IPS-20b (cell line): ENCODE measurements around the gene CEMP1.

Source experiments
- H3K27ac ChIP-seq: one replicate; pipeline ENCODE4 v1.5.1; 2013; ENCODE audit warnings: low read length
- H3K27me3 ChIP-seq: 2 replicates; pipeline ENCODE4 v1.6.1; 2013; ENCODE audit warnings: mild to moderate bottlenecking, low read length, inconsistent platforms; ENCODE audit not compliant: insufficient read depth
- H3K36me3 ChIP-seq: 2 replicates; pipeline ENCODE4 v1.6.1; 2013; ENCODE audit warnings: low read depth, mild to moderate bottlenecking, inconsistent platforms, low read length, moderate library complexity; ENCODE audit not compliant: insufficient read depth
- H3K4me1 ChIP-seq: 2 replicates; pipeline ENCODE4 v1.6.1; 2013; ENCODE audit warnings: mild to moderate bottlenecking, control low read depth, inconsistent platforms, low read length, moderate library complexity; ENCODE audit not compliant: insufficient read depth
- H3K4me3 ChIP-seq: 2 replicates; pipeline ENCODE4 v1.5.1; 2013; ENCODE audit warnings: mild to moderate bottlenecking, low read length, inconsistent platforms
- H3K9ac ChIP-seq: 2 replicates; pipeline ENCODE4 v1.6.1; 2013; ENCODE audit warnings: low read depth, mild to moderate bottlenecking, inconsistent platforms, low read length, moderate library complexity
- H3K9me3 ChIP-seq: 2 replicates; pipeline ENCODE4 v1.6.1; 2013; ENCODE audit warnings: mild to moderate bottlenecking, low read depth, low read length, inconsistent platforms; ENCODE audit not compliant: insufficient read depth

The CEMP1 gene

DNA sequence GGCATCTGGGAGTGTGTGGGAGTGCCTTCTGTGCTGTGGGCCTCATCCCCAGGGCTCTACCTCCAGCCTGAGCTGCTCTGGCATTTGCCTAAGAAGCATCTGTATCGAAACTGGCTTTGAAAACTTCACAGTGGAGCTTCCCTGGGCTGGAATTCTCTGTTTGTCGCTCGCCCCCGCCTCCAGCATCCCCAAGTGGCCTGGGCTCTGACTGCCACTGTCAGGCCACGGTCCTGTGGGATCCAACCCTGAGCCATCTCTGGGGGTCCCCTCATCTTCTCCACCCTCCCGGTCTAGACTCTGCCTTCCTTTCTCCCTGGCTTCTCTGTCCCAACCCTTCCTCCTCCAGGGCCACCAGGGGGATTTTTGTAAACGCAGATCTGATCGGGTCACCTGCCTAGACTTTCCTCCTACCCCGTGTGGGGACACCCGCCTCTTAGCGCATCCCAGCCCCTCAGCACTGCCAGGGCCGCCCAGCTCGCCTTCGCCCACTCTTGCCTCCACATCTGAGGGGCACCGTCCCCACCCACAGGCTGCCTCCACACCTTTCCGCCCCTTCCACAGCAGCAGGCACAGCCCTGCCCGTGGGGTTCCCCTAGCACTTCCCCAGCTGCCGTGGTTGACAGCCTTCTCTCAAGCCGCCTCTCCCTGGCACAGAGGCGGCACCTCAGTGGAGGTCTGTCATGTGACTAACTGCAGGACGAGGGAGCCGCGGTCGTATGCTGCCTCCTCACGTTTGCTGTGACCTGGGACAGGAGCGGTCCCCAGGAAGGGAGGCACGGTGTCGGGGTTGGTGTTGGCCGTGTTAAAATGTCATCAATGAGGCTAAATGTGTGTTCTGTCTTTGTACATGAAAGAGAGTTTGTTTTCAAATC is 44.3 kb downstream of the CEMP1 start:
- Histone ChIP-seq H3K4me1 (no peaks in the 10 kb centered on the region), H3K27ac (no peak overlapping the region), H3K4me3 (no peak overlapping the region), H3K9me3 (no peaks in the 10 kb centered on the region), H3K36me3 (no peaks in the 10 kb centered on the region; the same call in 1 of the 2 replicates), H3K27me3 (no peaks in the 10 kb centered on the region), H3K9ac (no peak overlapping the region)

GRCh38 chr16:2485811-2486507 is 45.2 kb downstream of the CEMP1 start:
- H3K27me3 ChIP-seq = no peaks in the 10 kb centered on the region
- no peaks in the 10 kb centered on the region for H3K4me1 ChIP-seq
- no peaks in the 10 kb centered on the region; the same call in 1 of the 2 replicates for H3K36me3 ChIP-seq
- no peak overlapping the region for H3K27ac ChIP-seq
- no peak overlapping the region for H3K4me3 ChIP-seq
- H3K9ac ChIP-seq = no peak overlapping the region
- H3K9me3 ChIP-seq = no peaks in the 10 kb centered on the region

DNA sequence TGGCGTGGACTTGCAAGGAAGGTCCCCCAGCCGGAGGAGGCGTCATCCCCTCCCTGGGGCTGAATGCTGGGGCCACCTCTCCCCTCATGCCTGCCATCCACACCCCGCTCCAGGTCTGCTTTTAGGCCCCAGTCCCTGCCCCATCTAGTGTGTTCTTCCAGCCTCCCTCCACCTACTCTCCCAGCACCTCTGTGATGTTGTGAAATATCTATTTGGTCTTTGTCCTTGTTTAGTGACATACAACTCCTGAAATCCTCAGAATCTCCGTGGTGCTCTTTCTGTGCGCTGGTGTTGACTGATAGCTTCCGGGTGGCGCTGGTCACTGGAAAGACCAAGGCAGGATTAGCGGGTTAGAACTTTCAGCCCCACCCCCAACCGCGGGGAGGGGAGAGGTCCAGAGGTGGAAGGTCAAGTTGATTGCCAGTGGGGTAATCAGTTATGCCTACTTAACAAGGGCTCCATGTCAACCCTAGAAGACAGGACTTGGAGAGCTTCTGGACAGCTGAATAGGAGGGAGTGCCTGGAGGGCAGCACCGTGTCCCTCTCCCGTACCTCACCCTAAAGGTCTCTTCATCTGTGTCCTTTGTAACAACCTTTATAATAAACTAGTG is 46.2 kb downstream of the CEMP1 start:
- H3K9ac ChIP-seq = no peak overlapping the region
- H3K27me3 ChIP-seq = no peaks in the 10 kb centered on the region
- H3K4me1 ChIP-seq = no peaks in the 10 kb centered on the region
- no peak overlapping the region for H3K27ac ChIP-seq
- no peak overlapping the region for H3K4me3 ChIP-seq
- no peaks in the 10 kb centered on the region for H3K9me3 ChIP-seq
- H3K36me3 ChIP-seq = no peaks in the 10 kb centered on the region; the same call in 1 of the 2 replicates

DNA sequence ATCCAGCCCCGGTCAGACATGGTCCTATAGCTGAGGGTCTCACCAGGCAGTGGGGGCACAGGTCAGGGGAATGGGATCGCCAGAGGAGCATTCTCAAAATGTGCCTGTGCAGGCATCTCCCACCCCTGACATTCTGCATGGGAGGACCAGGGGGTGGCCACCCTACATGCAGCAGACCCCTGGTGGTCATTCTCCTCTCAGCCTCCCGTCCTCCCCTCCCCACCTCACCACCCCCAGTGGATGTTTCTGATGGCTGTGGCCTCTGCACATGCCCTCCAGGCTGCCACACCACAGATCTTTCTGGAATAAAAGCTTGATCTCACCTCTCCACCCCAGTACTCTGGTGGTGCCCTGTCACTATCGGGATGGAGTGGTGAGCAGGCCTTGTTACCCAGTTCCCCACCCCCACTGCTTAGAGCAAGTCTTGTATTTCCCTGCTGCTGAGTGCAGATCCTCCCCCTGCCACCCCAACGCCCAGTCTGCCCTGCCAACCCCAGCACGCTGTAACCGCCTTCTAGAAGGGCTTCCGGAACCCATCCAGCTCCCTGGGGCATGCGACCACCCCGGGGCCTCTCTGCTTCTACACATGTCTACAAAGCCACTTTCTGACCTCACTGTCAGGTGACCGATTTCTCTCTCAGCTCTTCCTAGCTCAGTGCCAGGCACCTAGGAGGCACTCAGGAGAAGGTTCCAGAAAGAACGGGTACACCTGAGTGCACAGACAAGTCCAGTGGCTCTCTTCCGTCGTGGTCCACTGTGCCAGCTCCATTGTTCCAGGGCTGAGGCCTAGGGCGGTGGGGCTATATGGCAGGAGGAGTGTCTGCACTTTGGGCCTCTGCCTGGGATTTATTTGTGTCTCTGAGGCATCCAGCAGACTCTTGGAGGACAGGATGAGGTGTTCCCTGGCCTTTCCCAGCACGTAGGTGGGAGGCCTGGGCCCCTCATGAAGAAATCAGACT is 47.0 kb downstream of the CEMP1 start:
- Histone ChIP-seq H3K36me3 (no peaks in the 10 kb centered on the region; the same call in 1 of the 2 replicates), H3K4me3 (no peak overlapping the region), H3K4me1 (no peaks in the 10 kb centered on the region), H3K27ac (no peak overlapping the region), H3K27me3 (no peaks in the 10 kb centered on the region), H3K9ac (no peak overlapping the region), H3K9me3 (no peaks in the 10 kb centered on the region)

DNA sequence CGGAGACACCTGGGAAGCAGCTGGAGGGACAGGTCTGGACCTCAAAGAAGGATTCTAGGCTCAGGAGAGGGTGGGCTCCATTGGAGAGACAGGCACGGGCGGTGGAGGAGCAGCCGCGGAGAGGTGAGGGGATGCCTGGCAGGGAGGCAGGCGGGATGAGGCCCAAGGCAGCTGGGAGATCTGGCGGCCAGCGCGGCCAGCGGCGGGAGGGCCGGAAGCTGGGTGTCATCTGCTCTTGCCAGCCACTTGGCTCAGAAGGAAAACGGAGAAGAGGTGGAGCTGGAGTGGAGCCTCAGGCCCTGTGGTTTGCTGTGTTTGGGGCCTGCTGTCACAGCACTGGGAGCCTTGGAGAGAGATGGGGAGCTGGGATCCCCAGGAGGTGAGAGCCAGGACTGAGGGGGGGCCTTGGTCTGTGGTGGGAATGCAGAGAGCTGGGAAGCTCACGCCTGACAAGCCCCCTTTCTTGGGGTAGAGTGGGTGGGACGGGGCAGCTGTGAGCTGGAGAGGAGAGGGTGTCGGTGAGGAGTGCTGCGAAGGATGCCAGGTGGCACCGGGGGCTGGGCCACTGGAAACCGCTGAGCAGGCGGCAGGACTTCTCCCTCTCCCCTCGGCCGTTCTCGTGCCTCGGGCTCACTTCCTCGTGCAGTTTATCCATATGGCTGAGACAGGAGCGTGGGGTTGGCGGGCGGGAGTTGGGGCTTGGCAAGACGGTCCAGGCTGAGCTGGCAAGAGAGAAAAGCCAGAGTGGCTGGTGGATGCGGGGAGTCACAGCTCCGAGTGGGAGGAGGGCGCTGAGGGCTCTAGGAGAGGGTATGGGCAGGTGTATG is 48.3 kb downstream of the CEMP1 start:
- Histone ChIP-seq H3K27ac (no peak overlapping the region), H3K9ac (no peak overlapping the region), H3K9me3 (no peaks in the 10 kb centered on the region), H3K27me3 (no peaks in the 10 kb centered on the region), H3K4me1 (no peaks in the 10 kb centered on the region), H3K4me3 (no peak overlapping the region), H3K36me3 (no peaks in the 10 kb centered on the region; the same call in 1 of the 2 replicates)

DNA sequence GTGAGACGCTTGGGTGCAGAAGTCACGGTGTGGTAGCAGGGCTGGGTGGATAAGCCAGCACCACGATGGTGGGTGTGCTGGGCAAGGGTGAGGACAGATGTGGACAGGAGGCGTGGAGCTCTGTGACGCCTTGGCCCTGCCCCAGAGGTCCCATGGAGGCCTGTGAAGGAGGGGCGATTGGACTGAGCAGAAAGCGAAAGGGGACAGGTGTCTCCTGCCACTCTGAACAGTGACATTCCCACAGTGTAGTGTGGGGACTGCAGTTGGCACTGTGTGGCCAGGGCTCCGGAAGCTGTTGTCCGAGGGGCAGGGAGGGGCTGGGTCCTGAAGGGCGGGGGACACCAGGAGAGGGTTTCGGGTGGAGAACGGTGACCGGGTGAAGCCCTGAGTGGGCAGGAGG is 49.0 kb downstream of the CEMP1 start:
- Histone ChIP-seq H3K4me1 (no peaks in the 10 kb centered on the region), H3K27ac (no peak overlapping the region), H3K9me3 (no peaks in the 10 kb centered on the region), H3K27me3 (0 out of 2 replicates have a peak, but pooled peaks cover 4% of the 10 kb centered on the region), H3K9ac (no peak overlapping the region), H3K36me3 (no peaks in the 10 kb centered on the region; the same call in 1 of the 2 replicates), H3K4me3 (no peak overlapping the region)

GRCh38 chr16:2481676-2482075 is 49.5 kb downstream of the CEMP1 start:
- Histone ChIP-seq H3K9ac (no peak overlapping the region), H3K4me3 (no peak overlapping the region), H3K36me3 (no peaks in the 10 kb centered on the region; the same call in 1 of the 2 replicates), H3K4me1 (no peaks in the 10 kb centered on the region), H3K9me3 (no peaks in the 10 kb centered on the region), H3K27ac (no peak overlapping the region), H3K27me3 (peaks cover 9% of the 10 kb centered on the region)

DNA sequence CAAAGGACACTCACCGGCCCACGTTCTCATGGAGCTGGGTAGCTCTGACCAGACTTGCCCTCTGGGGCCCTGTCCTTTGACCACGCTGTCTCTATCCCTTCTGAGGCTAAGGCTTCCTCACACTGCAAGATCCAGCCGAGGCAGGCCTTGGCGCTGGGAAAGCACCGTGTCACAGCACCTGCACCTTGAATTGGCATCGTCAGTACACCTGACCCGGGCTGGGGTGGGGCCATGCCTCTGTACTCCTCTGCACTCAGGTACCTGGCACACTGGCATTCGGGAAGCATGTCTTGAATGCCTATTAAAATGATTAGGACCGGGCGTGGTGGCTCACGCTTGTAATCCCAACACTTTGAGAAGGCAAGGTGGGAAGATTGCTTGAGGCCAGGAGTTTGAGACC is 50.3 kb downstream of the CEMP1 start:
- no peaks in the 10 kb centered on the region for H3K9me3 ChIP-seq

More for the DNA sequence above, 50.3 kb downstream of the CEMP1 start:
- Histone ChIP-seq H3K9ac (no peak overlapping the region), H3K27me3 (peaks cover 17% of the 10 kb centered on the region), H3K4me1 (no peaks in the 10 kb centered on the region), H3K4me3 (no peak overlapping the region), H3K36me3 (no peaks in the 10 kb centered on the region; the same call in 1 of the 2 replicates), H3K27ac (no peak overlapping the region)
